Hematopoietic multipotent progenitor cell treated with erythropoietin and hydrocortisone succinate and interleukin-3 and kit ligand, for 6 days (in vitro differentiated cells): ENCODE data around the gene RELT.

ENCODE experiments used
- DNase-seq: peaks from one replicate; pipeline ENCODE4 v3.0.0-alpha.2; 2015

Gene RELT

GRCh38 chr11:73376803-73377629 lies 817 bp downstream of the RELT start:
- peak; percentile 83 for DNase-seq

GRCh38 chr11:73379189-73379880 lies 3.1 kb downstream of the RELT start:
- DNase-seq: peak; percentile 38

GRCh38 chr11:73380331-73380730 lies 4.1 kb downstream of the RELT start:
- no peak for DNase-seq

GRCh38 chr11:73380897-73381410 lies 4.8 kb downstream of the RELT start:
- DNase-seq: no peak

- peak; percentile 63 for DNase-seq
Observed at GRCh38 chr11:73381589-73381988, 5.4 kb downstream of the RELT start.

GRCh38 chr11:73382183-73382582 lies 6.0 kb downstream of the RELT start:
- DNase-seq: no peak

- no peak for DNase-seq
Observed at GRCh38 chr11:73382747-73383146, 6.5 kb downstream of the RELT start.

GRCh38 chr11:73383249-73384124 lies 7.3 kb downstream of the RELT start:
- no peak for DNase-seq

GRCh38 chr11:73384125-73384441 lies 7.9 kb downstream of the RELT start:
- no peak for DNase-seq

GRCh38 chr11:73384531-73384871 lies 8.3 kb downstream of the RELT start:
- peak; percentile 35 for DNase-seq

GRCh38 chr11:73384872-73385689 lies 8.9 kb downstream of the RELT start:
- DNase-seq: peak; percentile 90

GRCh38 chr11:73386016-73386415 lies 9.8 kb downstream of the RELT start:
- peak; percentile 91 for DNase-seq

GRCh38 chr11:73386546-73386945 lies 10.3 kb downstream of the RELT start:
- no peak for DNase-seq

- DNase-seq: no peak
Observed at GRCh38 chr11:73387594-73388264, 11.5 kb downstream of the RELT start.

- DNase-seq: peak; percentile 38
Observed at GRCh38 chr11:73388265-73389133, 12.3 kb downstream of the RELT start.

GRCh38 chr11:73389134-73389525 lies 12.9 kb downstream of the RELT start:
- DNase-seq: no peak

- DNase-seq: no peak
Observed at GRCh38 chr11:73389916-73390315, 13.7 kb downstream of the RELT start.

- no peak for DNase-seq
Observed at GRCh38 chr11:73390601-73391565, 14.7 kb downstream of the RELT start.

- no peak for DNase-seq
Observed at GRCh38 chr11:73391665-73392064, 15.5 kb downstream of the RELT start.
